Panc1 (cell line): ENCODE data around the gene CCM2.

Experiments used
- CTCF ChIP-seq: fragments of 450-650 bp; IDR thresholded peaks from 2 replicates; pipeline ENCODE4 v1.5.1; 2017; ENCODE audit warnings: mild to moderate bottlenecking
- POLR2AphosphoS5 ChIP-seq: IDR thresholded peaks from 2 replicates; pipeline ENCODE4 v1.6.1; 2012; ENCODE audit warnings: mild to moderate bottlenecking, low read depth, low read length, moderate library complexity
- REST ChIP-seq, 2 experiments: IDR thresholded peaks; 2 replicates each; pipeline ENCODE4 v1.6.1; 2011 to 2012; ENCODE audit warnings: low read depth in 2 of 2, control low read depth in 1 of 2, low read length in 1 of 2, mild to moderate bottlenecking in 1 of 2, moderate library complexity in 1 of 2; ENCODE audit not compliant: insufficient read depth in 1 of 2
- SIN3A ChIP-seq: IDR thresholded peaks from 2 replicates; pipeline ENCODE4 v1.6.1; 2012; ENCODE audit warnings: low read depth, mild to moderate bottlenecking, low read length, moderate library complexity, borderline replicate concordance; ENCODE audit not compliant: insufficient read depth
- TCF7L2 ChIP-seq: IDR thresholded peaks from 2 replicates; pipeline ENCODE4 v1.6.1; 2011; ENCODE audit warnings: mild to moderate bottlenecking, low read depth, low read length, inconsistent platforms

GRCh38 chr7:45073031-45073785, 73.2 kb downstream of the CCM2 start:
- TF ChIP-seq POLR2AphosphoS5 (no peak), CTCF (no peak), REST (IDR thresholded peaks at IDR 0.05; ENCODE audit: insufficient read depth in 1 of 2, low read depth in 2 of 2, low read length in 1 of 2) (no peak), SIN3A (no peak), TCF7L2 (no peak)
